Fibroblast of upper back skin (primary cell): ENCODE measurements around the gene CAPN11.
"Not testable (repeated sequence)": the region's sequence is repeated elsewhere in the genome, so short reads cannot be mapped to it uniquely, and the experiment has no call there.

ENCODE experiments used
- DNase-seq: peaks from one replicate; pipeline ENCODE4 v3.0.0-alpha.2; 2013

CAPN11 gene

GRCh38 chr6:44132476-44132875 lies 26.1 kb upstream of the CAPN11 start:
- DNase-seq, result no peak

- DNase-seq, result peak; percentile 28
These were observed 25.4 kb upstream of the CAPN11 start for GRCh38 chr6:44133003-44133931.

DNA sequence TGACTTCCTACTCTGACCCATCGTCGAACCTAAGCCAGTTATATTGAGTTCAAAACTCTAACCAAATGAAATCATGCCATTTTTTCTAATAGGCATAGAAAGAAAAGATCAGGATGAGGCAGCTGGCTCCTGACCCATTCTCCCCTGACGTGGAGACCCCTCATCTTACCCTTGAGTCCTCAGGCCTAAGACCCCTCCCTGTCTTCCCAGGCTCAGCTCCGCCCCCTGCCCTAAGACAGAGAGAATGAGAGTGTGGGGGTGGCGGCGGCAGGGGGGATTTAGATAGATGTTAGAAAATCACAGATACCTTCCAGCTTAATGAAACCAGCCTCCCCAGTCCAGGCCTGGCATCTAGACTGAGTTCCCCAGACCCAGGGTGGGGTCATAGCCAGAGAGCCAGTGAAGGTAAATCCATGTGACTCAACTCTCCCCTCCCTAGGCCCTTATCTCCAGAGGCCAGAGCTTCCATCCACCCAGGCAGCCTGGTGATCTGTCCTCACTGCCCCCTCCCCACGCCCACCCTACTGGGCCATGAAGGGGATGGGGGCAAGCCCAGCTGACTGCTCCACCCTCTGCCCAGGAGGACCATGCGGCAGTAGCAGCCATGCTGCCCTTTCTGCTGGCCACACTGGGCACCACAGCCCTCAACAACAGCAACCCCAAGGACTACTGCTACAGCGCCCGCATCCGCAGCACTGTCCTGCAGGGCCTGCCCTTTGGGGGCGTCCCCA lies 24.5 kb upstream of the CAPN11 start:
- DNase-seq, result no peak

DNA sequence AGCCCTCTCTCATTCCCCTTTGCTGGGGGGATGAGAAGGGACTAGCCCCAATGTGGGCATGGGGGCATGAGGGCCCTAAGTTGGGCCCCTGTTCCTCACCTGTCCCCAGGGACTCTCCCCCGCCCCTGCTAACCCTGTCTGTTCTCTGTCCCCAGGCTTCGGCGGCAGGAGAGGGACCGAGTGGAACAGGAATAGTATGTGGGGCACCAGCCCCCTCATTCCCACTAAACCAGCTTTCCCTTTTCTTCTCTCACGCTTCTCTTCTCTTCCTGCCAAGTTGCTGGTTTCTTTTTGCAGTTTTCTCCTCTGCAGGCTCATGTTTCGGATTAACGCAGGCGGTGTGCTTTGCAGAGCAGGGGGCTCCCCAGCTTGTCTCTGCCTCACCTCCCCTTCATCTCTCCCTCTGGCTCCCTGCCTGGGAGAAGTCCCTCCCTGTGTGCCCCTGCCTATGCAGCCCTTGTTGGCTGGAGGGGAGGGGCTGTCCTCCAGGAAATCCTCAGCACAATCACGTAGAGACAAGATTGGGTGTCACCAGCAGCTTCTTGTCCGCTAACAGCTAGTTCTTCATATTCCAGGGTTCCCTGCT lies 23.4 kb upstream of the CAPN11 start:
- no peak for DNase-seq

DNA sequence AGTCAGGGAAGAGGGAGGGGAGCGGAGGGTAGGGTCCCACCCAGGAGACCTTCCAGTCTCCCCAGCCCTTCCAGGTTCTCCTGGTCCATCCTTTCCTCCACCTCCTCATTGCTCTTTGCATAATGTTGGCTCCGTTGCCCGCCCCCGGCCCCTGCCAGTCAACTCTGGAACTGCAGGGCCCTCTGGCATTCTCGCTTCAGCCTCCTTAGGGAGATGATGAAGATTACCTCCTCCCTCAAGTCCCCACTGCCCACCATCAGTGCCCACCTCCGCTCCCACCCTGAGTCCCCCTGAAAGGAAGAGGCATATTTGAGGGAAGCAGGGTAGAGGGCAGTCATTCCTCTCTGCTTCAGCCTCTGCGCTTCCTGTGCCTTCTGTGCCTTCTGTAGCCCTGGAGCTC lies 22.7 kb upstream of the CAPN11 start:
- DNase-seq, result no peak

DNA sequence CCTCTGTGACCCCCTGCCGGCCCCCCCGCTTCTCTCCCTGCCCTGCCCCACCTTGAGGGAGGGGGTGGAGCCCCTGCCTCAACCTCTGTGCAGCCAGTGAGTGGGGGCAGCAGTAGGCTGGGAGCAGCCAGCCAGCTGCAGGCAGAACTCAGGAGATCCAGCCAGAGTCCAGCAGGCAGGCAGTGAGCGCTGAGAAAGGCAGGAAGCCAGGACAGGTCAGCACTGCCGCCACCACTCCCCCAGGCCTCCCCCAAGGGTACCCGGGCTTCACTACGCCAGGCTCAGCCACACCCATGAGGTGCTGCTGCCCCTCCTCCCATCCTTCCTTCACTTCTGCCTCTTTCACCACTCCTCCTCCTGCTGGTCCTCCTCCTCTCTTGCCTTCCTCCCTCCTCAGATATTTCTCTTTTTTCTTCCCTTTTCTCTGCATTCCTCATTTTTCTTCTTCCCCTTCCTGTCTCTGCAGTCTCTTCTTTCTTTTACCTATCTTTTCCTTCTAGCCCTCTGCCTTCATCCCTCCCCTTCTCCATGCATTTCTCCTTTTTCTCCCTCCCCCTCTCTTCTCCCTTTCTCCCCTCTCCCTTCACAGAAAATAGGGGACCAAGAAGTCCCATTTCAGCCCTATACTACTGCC lies 19.8 kb upstream of the CAPN11 start:
- no peak for DNase-seq

DNA sequence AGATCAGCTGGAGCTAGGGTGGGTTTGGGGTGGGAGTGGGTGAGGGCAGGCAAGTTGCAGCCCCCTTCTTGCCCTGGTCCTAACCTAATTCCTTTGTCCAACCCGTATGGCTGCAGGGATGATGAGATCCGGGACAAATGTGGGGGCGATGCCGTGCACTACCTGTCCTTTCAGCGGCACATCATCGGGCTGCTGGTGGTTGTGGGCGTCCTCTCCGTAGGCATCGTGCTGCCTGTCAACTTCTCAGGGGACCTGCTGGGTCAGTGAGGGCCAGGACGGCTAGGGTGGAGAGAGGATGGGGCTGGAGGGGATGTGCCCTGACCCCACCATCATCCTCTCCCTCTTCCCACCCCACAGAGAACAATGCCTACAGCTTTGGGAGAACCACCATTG lies 19.3 kb upstream of the CAPN11 start:
- DNase-seq, result no peak

GRCh38 chr6:44142835-44143234 lies 15.8 kb upstream of the CAPN11 start:
- DNase-seq, result no peak

DNA sequence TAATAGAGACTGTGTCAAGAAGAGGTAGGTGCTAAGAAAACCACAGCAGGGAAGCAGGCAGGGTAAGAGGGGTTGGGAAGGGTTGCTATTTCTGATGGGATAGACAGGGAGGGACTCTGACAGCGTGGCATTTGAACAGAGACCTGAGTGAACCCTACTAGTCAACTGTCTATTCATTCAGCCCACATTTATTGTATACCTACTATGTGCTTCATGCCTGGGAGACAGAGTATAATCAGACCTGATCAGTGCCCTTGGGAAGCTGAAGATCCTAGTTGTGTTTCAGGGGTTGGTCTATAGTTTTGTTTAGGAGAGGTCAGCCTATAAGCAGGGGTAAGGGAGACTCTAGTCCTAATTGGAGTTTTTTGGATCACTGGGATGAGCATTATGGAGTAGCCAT lies 14.9 kb upstream of the CAPN11 start:
- DNase-seq, result no peak

GRCh38 chr6:44144536-44144935 lies 14.1 kb upstream of the CAPN11 start:
- DNase-seq, result not testable (repeated sequence)

DNA sequence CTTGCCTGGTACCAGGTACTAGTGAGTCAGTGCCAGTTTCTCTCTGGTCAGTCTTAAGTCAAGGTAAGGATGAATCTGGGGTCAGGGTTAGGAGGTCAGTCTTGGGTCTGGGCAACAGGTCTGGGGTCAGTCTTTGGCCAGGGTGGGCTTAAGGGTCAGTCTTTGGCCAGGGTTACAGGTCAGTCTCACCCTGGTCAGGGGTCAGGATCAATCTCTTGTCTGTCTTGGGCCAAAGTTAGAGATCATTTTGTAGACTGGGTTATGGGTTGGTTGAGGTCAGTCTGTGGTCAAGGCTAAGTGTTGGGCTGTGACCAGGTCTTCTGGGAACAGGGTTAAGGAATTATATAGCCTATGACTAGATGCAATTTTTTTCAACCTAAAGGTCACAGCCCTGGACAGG lies 12.8 kb upstream of the CAPN11 start:
- DNase-seq, result no peak

GRCh38 chr6:44146685-44147084 lies 11.9 kb upstream of the CAPN11 start:
- no peak for DNase-seq

DNA sequence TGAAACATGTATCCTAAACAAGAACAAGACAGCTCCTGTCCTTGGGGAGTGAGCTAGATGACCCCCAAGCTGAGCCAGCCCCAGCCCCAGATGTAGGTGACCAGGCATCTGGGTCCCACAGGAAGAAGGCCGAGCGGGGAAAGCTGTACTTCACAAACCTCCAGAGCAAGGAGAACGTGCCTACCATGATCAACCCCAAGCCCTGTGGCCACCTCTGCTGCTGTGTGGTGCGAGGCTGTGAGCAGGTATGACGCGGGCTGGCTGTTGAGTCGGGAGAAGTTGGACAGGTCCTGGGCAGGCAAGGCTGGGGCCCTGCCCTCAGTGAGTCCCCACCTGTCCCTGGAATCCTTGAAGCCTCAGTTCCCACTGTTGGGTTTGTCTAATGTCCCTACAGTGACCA lies 11.4 kb upstream of the CAPN11 start:
- DNase-seq, result no peak

DNA sequence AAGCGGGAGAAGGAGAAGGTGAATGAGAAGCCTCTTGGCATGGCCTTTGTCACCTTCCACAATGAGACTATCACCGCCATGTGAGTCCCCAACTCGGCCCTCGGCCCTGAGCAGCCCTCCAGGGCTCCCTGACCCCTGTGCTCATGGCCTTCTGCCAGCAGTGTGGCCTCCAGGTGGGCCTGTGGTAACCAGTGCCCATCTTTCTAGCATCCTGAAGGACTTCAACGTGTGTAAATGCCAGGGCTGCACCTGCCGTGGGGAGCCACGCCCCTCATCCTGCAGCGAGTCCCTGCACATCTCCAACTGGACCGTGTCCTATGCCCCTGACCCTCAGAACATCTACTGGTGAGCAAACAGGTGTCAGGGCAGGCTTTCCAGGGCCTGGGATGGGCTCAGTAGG lies 10.3 kb upstream of the CAPN11 start:
- no peak for DNase-seq

DNA sequence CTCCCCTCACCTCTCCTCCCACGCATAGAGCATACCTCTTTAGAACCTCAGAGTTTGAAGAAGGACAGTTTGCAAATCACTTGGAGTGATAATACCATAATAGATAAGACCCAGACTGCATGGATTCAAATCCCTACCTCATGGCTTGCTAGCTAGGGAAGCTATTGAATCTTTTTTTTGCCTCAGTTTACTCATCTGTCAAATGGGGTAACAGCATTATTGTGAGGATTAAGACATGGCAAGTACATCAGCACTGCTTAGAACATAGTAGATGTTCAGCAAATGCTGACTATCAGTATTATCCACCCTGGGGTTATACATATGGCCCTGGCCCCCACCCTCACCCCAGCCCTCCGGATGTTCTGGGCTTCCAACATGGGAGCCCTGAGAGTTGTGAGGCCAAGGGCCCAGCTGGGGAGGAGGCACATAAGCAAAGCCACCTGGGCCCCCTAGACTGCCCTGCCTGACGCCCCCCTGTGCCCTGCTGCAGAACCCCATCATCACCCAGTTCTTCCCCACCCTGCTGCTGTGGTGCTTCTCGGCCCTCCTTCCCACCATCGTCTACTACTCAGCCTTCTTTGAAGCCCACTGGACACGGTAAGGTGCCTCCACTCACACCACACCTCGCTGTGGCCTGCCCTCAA lies 9.1 kb upstream of the CAPN11 start:
- DNase-seq, result no peak

DNA sequence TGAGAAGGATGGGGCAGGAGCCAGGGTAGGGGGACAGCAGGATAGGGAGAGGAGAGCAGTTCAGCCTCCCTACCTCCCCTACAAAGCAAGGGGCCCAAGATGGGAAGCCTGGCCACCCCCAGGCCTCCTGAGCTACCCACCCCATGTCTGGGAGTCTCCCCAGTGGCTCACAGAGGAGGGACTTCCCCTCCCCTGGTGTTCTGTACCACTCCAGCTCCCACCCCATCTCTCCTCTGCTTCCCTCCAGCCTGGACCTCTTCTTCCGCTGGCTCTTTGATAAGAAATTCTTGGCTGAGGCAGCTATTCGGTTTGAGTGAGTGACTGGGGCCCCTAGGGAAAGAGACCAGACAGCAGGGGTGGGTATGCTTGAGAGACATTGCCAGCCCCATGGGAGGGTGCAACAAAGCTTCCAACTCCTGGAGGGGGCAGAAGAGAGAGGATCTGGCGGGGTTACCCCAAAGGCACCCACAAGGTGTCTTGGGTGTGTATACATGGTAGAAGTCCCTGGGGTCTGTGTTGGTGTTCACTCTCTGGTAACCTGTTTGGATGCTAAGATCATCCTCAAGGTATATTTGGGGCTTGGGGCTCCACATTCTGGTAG lies 8.2 kb upstream of the CAPN11 start:
- DNase-seq, result no peak

- peak; percentile 49 for DNase-seq
These were observed 7.1 kb upstream of the CAPN11 start for GRCh38 chr6:44151348-44152108.

- DNase-seq, result no peak
These were observed 6.5 kb upstream of the CAPN11 start for GRCh38 chr6:44152109-44152461.

- no peak for DNase-seq
These were observed 6.1 kb upstream of the CAPN11 start for GRCh38 chr6:44152533-44152932.

GRCh38 chr6:44154067-44154466 lies 4.6 kb upstream of the CAPN11 start:
- DNase-seq, result no peak

DNA sequence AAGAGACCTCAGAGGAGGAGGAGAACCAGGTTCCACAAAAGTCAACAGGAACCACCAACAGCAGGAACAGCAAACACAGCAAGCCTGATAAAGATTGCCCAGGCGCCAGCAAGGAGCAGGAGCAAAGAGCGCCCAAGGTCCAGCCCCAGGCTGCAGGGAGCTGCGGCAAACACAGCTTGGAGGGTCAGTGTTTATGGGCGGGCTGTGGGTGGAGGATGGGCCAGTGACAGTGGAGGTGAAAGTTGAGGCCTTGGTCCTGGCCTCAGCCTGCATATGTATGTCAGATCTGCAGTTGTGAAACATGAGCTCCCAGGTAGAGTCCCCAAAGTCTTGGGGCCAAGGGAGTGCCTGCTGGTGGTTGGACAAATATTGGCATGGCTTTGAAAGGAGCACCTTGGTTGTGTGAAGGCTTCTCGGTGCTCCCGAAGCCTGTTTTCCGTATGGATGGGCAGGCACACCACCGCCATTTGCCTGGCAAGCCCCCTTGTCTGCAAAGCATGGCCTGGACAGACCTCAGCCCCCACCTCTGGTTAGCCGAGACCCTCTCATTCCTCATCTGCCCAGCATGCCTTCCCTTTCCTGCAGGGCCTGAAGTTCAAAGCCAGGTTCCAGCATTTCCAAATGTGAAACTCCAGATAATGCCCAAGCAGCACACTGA lies 2.0 kb upstream of the CAPN11 start:
- no peak for DNase-seq
